Measurements from ENCODE around the gene RAB11FIP2. TPM values are rescaled to one million over a fixed set of nuclear protein-coding genes. Genes with fewer than 3 reads are reported as not detected.

RAB11FIP2 gene
- total RNA-seq, 1 donor = 28.5 TPM

DNA sequence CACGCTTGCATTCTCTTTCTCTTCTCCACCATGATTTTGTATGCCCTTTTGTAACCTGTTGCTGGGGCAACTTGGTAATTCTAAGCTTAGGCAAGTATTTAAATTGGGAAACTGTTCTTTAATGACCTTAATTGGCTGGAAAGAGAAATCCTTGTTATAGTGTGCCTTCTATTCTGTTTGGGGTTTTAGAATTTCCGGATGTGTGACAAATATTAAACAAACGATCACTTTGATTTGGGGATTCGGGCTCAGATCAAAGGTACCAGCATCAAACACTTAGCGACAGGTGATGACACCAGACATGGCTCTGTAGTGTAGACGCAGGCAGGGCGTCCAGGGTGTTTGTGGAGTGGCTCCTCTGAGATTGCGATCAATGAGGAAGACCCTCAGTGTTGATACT, 55.0 kb downstream of the RAB11FIP2 start:
- no peak overlapping the region for H3K4me3 ChIP-seq (ENCODE audit: low read depth, low read length)
- TF ChIP-seq, protein P1, sequence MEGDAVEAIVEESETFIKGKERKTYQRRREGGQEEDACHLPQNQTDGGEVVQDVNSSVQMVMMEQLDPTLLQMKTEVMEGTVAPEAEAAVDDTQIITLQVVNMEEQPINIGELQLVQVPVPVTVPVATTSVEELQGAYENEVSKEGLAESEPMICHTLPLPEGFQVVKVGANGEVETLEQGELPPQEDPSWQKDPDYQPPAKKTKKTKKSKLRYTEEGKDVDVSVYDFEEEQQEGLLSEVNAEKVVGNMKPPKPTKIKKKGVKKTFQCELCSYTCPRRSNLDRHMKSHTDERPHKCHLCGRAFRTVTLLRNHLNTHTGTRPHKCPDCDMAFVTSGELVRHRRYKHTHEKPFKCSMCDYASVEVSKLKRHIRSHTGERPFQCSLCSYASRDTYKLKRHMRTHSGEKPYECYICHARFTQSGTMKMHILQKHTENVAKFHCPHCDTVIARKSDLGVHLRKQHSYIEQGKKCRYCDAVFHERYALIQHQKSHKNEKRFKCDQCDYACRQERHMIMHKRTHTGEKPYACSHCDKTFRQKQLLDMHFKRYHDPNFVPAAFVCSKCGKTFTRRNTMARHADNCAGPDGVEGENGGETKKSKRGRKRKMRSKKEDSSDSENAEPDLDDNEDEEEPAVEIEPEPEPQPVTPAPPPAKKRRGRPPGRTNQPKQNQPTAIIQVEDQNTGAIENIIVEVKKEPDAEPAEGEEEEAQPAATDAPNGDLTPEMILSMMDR (IDR thresholded peaks at IDR 0.05; ENCODE audit: insufficient read depth, low read depth, low read length) = no peak
- no peak for DNase-seq (ENCODE audit: low read depth)

DNA sequence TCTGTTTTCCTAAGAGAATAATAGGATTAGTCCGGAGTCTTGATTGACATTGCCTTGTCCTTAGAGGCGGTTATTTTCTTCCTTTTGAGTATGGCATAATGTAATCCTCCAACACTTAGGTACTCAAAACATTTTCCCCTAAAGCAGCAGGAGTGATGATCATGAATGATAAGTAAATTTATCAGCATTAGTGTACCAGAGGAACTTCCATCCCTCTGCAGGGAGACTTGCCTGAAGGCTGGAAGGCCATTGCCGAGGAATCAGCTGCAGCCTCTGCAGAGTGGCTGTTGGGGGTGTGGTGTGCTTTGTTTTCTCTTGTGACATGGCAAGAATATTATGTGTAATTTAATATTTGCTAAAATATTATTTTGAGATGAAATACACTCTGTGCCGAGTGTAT, 56.8 kb downstream of the RAB11FIP2 start:
- TF ChIP-seq, protein P1 (IDR thresholded peaks at IDR 0.05; ENCODE audit: insufficient read depth, low read depth, low read length) = no peak
- H3K4me3 ChIP-seq (ENCODE audit: low read depth, low read length) = no peak overlapping the region
- no peak for DNase-seq (ENCODE audit: low read depth)

DNA sequence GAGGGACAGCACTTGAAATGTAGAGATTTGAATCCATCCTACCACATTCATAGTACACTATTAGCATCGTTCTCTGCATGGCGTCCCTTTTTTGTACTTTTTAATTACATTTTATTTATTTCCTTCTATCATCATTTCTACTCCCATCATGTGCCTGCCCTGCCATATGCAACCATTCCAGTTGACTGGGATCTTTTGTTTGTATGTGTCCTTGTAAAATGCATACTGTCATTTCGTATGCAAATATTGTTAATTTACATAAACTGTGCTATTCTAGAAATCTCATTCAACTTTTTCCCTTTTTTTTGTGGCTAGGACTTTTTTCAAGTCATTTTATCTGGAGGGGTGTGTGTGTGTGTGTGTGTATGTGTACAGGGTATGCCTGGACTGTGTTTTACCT, 57.9 kb downstream of the RAB11FIP2 start:
- TF ChIP-seq, protein P1 (IDR thresholded peaks at IDR 0.05; ENCODE audit: insufficient read depth, low read depth, low read length) = no peak
- H3K4me3 ChIP-seq (ENCODE audit: low read depth, low read length) = no peak overlapping the region
- no peak for DNase-seq (ENCODE audit: low read depth)

DNA sequence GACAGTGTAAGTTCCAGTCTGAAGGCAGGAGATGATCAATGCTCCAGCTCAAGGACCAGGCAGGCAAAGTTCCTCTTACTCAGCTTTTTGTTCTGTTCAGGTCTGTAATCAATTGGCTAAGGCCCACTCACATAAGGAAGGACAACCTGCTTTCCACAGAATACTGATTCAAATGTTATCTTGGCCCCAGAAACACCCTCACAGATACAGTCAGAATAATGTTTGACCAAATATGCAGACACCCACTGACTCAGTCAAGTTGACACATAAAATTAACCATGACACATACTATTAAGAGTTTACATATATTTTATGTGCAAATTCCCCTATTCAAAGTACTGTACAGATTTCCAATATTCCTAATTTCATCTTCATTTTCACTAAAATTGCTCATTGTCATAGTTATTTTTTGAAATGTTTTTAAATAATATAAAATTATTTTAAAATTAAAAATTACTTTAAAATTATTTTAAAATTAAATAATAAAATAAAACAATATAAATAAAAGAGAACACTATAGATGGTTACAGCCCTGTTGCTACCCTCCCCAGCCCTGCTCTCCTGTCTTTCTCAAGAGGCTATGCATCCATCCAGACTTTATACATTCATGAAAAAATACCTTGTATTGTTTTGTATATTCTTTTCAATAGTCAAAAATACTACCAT, 59.4 kb downstream of the RAB11FIP2 start:
- DNase-seq (ENCODE audit: low read depth) = no peak
- no peak overlapping the region for H3K4me3 ChIP-seq (ENCODE audit: low read depth, low read length)
- TF ChIP-seq, protein P1 (IDR thresholded peaks at IDR 0.05; ENCODE audit: insufficient read depth, low read depth, low read length) = no peak

DNA sequence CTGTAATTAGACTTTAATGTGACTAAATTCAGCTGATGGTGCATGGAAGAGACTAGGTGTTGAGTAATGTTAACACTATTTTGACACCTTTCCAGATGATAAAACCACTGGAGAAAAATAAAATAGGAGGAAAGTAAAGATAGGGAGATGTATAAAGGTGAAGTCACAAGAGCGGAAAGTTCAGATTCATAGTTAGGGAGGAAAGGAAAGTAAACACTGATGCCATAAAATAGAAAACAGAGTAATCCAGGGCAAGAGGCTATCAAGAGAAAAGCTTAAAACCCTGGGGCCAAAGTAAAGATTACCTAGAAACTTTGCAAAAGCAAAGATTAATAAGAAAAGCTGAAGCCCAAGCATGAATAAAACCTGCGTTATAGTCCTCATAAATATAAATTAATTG, 62.8 kb downstream of the RAB11FIP2 start:
- TF ChIP-seq, protein P1 (IDR thresholded peaks at IDR 0.05; ENCODE audit: insufficient read depth, low read depth, low read length) = no peak
- DNase-seq (ENCODE audit: low read depth) = no peak
- H3K4me3 ChIP-seq (ENCODE audit: low read depth, low read length) = no peak overlapping the region

DNA sequence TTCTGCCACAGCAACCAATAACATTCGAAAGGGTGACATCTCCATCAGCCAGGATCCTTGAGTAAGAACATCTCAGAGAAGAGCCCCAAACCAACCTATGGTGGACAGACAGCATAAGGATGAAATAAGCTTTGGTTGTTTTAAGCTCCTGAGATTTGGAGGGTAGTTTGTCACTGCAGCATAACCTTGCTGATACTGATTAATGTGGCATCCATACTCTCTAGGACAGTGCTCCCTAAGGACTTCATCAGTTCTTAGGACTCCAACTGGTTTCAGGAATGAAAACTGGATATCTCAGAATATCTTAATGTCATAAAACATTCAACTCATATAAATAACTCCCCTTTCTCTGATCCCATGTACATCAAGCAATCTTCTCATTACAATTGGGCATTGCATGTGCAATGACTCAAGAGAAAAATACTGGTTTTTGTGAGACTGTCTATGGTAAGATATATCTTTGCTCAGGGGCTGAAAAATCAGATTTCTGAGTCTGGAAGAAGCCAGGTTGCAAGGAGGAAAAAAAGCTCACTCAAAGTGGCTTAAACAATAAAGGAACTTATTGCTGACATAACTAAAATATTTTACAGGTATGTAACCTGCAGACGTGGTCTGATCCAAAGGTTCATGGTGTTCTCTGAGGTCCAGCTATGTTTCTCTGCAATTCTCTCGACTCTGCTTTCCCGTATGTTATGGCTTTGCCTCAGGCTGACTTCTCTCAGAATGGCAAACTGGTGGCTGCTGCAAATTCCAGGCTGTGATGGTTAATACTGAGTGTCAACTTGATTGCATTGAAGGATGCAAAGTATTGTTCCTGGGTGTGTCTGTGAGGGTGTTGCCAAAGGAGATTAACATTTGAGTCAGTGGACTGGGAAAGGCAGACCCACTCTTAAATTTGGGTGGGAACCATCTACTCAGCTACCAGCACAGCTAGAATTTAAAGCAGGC, 65.7 kb downstream of the RAB11FIP2 start:
- no peak for DNase-seq (ENCODE audit: low read depth)

More for the DNA sequence above, 65.7 kb downstream of the RAB11FIP2 start:
- TF ChIP-seq, protein P1 (IDR thresholded peaks at IDR 0.05; ENCODE audit: insufficient read depth, low read depth, low read length) = no peak
- no peak overlapping the region for H3K4me3 ChIP-seq (ENCODE audit: low read depth, low read length)

Measured in fibroblast of villous mesenchyme (primary cell).